COLO668 (cell line): ENCODE results near the gene RAI14.

Experiments
- DNase-seq: peaks from one replicate; lab custom pipeline; 2025; ENCODE audit not compliant: unreplicated experiment; lab: John Stamatoyannopoulos, UW

Gene RAI14

DNA sequence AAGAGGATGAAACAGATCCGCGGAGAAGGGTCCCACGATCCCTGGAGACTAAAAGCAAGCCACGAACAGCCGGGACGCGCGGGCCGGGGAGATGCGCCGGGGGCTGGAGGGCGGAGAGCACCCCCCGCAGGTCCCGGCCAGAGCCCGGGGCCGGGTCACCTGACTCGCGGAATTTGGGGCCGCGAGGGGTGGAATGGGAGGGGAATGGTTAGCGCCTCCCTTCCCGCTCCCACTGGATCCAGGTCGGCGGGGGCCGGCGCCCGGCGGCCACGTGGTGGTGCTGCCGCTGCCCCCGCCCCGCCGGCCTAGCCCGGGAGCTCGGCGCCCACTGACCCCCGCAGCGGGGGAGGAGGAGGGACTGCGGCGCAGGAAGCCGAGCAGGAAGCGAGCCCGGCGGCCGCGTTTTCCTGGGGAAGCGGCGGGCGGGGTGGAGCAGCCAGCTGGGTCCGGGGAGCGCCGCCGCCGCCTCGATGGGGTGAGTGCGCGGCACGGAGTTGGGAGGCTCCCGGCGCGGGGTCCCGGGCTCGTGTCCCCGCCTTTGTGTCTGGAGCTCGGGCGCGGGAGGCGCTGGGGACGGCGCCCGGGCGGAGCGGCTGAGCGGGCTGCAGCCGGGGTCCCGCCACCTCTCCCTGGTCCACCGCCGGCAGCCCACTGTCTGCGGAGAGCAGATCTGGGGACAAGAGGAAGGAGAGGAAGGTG is at the start of gene RAI14:
TSS of gene RAI14 (plus strand) at position 328 of the 699 bp plus-strand sequence. CDS start 30,592 bp downstream, outside the sequence.
- DNase-seq, result peak; percentile 88

DNA sequence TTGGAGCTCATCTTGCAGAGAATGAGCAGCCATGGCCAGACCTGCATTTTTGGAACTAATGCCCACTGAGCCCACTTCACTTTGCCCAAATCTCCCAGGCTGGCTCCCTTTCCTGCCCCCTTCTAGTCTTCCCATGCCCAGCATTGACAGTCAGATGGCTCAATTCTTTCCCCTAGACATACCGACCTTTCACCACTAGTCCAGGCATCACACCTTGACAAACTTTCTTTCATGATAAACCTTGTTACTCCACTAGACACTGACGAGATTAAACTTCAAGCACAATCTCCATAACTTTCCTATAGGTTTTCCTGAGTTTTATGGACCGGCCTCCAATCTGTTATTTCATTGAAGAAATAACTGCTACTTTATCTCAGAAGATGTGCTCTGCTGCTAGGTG is 47.8 kb upstream of the RAI14 start:
- no peak for DNase-seq

DNA sequence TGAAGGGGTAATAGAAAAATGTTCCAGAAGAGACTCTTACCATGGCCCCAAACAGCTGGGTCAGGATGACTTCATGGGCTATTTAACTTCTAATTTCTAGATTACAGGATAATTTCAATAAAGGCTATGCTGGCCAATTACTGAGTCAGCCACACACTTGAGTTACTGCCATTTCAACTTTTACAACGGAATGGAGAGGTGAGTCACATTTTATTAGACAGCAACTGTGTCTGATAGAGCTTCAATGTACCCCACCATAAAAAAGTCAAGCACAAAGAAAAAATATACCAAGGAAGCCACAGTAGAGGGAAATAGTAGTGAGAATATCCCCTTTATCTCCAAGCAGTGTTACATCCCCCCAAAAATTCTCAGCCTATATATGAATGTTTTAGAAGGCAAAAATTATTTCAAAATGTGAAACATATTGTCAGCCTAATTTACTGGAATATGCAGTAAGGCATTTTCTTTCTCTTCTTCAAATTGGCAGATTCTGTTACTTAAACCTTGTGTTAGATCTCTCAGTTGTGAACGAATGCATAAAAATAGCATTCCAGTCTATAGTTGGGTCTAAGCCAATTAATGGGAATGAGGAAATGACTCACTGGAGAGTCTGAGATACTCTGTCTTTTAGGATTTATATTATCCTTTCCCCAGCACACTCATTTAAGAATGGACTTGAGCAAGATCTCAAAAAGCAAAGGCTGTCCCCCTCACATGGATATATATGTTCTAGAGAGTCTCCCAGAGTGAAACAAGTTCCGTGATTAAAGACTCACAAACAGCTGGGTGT is 47.1 kb upstream of the RAI14 start:
- DNase-seq, result no peak

DNA sequence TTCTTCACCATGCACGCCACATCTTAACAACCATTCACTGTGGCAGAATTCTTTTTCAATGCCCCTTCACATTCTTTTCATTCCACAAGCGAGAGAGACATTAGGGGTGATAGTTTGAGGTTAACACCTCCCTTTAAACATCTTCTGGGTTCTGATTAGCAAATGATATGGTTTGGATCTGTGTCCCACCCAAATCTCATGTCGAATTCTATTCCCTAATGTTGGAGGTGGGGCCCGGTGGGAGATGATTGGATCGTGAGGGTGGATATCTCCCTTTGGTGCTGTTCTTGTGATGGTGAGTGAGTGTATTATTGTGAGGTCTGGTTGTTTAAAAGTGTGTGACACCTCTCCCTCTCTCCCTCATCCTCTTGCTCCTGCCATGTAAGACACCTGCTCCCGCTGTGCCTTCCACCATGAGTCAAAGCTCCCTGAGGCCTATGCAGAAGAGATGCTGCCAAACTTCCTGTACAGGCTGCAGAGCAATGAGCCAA is 46.1 kb upstream of the RAI14 start:
- no peak for DNase-seq

DNA sequence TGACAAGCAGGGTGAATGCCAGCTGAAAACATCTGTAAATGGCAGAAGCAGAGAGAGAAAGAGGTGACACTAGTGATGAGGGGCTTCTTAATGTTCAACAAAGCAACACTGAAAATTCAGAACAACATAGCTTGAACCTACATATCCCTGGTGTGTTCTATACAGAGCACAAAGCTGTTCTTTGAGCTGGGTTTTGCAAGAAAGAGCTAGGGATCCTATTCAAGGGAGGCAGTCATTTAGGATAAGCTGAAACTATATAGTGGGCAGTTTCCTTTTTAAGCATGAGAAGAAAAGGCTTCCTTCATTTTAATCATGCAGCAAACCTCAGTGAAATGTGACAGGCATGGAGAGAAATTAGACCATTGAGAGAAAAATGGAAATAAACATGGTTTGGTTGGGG is 45.6 kb upstream of the RAI14 start:
- DNase-seq, result no peak

DNA sequence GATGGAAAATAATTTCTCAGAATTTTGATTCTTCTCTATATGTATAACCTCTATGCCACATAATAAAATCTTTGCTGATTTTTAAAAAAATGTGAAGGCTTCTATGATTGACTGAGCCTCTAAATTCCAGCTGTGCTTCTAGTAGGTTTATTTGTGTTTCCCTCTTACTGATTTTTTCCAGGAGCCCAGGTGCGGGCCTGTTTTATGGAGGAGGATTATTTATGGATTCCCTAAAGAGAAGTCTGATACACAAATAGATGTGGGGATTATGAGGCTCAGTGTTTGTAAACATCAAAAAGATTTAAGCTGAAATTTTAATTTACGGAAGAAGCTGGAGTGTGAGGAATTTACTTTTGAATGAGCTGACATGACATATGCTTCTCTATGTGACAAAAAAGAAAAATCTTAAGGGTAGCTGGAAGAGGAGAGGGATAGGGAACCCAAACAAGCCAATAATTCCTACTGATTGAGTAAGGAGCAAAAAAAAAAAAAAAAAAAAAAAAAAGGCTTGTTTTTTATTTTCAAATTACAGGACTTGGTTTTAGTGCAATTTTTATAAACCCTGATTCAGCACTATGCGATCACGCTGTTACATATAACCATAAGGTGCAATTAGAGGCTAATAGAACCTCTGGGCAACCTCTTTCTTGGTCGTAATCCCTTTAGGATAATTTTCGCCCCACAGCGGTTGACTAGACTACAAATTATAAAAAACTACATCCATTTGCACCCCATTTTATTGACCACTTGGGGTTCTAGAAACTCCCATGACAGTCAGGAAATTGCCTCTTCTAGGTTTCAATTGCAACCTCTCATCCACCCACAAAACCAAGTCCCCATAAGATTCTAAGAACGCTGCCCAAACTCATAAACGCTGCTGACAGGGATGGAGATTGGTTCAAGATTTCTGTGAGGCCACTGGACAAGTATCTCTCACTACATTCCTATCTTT is 44.4 kb upstream of the RAI14 start:
- DNase-seq, result no peak

DNA sequence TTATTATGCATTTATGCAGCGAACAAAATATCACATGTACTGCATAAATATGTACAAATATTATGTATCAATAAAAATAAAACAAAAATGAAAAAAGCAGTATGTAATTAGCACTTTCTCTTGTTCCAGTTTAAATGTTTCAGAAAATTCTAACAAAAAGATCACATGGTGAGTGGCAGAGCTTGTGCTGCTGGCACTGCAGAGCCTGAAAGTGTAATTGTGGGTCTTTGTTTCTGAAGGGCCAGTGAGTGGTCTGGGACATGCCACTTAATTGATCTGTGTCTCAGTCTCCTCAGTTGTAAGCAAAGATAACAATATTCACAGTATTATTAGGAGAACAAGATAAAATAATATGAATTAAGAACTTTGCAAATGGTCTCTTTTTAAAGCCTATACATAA is 39.5 kb upstream of the RAI14 start:
- no peak for DNase-seq

DNA sequence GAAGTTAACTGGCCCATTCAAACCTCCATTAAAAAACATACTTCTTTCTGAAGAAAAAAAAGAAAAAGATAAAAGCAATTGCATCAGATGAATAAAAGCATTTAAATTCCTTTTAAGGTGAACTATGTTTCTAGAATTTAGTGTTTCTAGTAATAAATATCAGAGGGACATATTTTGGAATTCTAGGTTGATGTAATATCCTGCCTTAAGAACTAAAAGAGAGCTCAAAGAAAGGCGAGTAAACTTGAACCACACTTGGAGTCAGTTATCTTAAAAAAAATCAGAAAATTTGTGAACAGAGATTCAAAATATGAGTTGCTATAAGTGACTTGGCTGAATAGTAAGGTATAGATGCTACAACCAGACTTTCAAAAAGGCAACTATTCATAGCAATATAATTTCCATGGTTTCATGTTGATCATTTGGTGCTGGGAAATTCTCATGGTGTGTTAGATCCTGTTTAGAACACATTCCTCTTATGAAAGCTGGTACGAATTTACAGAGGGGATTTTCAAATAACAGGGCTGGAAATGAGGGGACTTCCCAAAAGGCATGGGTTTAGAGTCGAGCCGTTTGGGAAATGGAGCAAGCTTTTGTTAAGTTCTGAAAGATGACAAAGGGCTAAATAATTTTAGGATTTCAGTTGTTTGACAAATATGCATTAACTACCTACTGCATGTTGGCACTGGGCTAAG is 37.6 kb upstream of the RAI14 start:
- DNase-seq, result no peak

DNA sequence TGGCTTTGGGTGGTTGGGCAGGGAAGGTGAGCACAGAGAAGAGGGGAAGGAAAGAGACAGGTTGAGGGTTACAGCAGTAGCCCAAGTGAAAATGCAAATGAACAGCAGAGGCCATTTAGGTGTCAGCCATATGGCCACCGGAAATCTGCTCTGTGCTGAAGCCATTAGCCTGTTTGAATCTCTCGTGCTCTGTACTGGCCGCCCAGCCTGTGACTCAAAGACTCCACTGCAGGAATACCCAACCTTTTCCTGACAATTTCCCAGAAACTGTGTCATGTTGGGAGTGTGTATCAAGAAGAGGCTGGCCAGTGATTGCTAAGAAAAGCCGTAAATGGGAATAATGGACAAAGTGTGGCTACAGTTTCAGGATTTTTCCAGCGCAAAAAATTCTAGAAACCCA is 35.9 kb upstream of the RAI14 start:
- no peak for DNase-seq

DNA sequence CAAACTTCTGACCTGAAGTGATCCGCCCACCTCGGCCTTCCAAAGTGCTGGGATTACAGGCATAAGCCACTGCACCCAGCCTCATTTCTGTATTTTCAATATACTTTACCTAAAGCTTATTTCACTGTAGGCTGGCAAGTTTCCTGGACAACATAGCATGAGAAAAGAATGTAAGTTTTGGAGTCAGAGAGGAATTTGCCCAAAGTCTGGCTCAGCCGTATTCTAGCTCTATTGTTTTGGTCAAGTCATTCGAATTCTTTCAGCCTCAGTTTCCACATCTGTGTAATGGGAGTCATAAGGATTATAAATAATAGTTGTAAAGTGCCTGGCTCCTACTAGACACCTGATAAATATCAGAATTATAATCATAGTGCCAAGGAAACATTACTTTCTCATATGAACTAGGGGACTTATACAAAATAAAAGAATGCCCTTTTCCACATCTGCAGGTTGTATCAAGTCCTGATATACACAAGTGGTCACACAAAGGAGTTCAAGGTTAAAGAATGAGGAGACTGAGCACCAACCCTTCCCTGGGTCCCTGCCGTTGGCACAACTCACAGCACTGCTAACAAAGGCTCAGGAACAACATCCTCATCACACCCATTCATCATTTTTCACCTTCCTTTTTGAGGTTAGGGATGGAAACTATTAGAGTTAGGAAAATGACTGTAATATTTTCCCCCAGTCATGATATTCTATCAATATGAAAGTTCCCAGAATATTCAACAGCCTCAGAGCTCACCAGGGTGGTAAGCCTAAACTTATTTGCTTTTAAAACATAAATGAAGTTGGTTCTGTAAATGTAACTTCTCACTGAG is 34.6 kb upstream of the RAI14 start:
- DNase-seq, result no peak

DNA sequence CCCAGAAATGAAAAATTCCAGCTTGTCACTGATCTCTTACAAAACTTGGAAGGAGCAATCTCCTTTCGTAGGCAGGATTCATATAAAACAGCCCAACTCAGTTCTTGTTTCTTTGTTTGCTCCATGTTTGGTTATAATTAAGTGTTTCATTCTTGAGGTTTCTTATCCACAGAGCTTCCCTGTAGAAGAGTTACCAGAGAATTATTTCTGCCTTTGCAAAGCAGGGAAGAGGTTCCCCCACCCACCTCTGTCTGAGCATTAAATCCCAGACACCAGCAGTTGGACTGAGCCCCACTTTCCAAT is 34.1 kb upstream of the RAI14 start:
- DNase-seq, result no peak

DNA sequence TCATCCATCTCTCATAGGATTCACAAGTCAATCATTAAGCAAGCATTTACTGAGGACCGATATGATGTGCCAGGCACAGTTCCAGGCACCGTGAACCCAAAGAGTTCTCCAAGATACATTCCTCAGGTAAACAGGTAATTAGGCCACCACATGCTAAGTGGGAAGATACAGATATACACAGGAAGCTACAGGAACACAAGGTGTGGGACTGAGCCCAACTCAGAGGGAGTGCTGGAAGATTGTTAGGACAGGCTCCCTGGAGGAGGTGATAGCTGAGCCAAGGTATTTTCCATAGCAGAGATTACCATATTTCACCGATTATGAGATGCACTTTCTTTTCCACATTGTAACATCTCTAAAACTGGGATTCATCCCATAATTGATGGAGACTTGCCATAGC is 31.4 kb upstream of the RAI14 start:
- DNase-seq, result no peak

DNA sequence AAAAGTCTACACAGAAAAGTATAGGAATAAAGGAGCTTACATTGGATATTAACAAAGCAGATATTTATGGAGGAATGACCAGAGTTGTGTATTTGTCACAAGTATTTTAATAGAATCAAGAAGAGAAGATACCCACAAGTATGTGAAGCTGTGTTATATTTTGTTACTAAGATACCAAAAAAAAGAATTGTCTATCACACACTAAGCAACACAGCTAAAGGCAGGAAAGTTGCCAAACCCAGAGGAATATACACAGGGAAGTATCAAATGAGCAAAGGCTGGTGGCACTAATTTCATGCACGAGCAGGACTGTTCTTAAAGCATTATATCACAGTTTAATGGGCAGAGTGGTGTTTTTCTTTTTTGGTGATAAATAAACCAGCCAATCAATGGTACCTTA is 30.9 kb upstream of the RAI14 start:
- DNase-seq, result no peak

DNA sequence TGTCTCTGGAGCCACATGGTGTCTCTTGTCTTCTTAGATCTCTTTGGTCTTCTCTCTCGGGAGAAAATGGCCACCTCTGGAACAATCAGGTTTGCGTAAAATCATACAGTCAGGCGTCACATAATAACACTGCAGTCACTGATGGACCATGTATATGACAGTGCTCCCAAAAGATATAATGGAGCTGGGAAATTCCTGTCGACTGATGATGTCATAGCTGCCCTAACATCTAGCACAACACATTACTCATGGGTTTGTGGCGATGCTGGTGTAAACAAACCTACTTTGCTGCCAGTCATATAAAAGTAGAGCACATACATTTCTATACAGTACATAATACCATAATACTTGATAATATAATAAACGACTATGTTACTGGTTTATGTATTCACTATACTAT is 30.1 kb upstream of the RAI14 start:
- DNase-seq, result no peak

DNA sequence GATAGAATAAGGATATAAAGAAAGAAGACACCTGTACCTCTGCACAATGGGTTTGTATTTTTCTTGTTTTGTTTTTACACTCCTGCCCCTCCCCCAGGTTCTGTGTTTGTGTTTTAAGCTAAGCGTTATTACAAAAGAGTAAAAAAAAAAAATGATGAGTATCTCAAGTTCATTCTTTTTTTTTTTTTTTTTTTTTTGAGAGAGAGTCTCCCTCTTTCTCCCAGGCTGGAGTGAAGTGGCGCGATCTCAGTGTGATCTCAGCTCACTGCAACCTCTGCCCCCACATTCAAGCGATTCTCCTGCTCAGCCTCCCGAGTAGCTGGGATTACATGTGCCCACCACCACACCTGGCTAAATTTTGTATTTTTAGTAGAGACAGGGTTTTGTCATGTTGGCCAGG is 29.4 kb upstream of the RAI14 start:
- no peak for DNase-seq

DNA sequence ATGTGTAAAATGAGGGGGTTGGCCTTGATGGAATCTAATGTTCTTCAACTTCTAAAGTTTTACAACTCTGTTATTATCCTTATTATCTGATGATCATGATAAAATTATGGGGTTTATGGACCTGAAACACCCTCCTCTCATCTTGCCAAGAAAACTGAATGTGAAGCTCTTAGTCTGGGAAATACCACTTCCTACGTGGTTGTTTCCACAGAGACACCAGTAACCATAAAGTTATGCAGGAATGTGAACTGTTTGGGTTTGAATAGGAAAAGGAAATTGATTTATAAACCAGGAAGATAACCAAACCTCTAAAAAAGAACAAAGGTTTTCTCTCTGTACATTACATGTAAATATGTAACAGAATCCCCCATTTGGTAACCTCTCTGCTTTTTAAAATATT is 28.3 kb upstream of the RAI14 start:
- DNase-seq, result no peak

DNA sequence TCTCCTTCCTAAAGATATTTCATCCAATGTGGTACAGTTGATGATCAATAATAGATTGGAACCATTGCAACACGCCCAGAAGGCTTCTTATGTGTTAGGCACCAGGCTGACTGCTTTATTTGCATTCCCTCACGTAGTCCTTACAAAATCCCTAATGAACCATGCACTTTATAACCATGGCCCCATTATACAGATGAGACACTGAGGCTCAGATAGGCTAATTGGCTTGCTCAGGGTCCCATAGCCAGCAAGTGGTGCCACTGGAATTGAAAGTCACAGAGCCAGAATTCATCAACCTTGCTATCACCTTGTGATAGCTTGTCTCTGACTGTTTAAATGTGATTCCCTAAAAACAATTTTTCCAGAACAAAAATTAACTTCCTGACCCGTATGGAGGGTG is 27.8 kb upstream of the RAI14 start:
- DNase-seq, result no peak

DNA sequence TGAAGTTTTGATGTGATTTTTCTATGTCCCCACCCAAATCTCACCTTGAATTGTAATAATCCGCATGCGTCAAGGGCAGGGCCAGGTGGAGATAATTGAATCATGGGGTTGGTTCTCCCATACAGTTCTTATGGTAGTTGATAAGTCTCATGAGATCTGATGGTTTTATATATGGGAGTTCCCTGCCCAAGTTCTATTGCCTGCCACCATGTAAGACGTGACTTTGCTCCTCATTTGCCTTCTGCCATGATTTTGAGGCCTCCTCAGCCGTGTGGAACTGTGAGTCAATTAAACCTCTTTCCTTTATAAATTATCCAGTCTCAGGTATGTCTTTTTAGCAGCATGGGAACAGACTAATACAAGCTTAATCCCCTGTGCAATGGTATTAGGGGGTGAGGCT is 25.5 kb upstream of the RAI14 start:
- DNase-seq, result no peak

DNA sequence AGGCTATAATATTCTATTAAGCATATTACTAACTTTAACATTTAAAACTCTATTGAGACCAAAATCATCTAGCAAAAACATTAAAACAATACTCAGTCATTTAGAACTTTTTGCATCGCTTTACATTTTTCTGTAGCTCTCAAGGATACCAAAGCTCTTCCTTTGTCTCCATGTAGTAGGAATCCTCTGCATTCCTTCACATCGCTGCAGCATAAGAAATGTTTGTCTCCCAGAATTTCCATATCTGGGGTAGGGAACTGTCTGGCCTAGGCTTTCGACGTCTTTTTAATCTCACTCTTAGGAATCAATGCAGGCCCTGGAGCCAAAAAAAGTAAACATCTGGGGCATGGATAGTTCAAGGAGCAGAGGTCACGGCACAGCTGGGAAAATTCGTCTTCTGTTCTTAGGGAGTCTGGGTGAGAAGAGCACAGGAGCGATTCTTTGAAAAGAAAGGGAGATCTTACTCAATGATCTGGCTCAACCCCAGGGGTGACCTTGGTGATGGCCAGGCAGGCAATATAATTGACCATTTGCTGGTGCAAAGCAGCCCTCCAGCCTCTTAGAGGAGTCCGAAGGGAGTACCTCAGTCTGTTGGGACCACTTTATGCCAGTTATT is 23.2 kb upstream of the RAI14 start:
- DNase-seq, result no peak
